ENCODE results near the gene KLHL18.
"Not testable (repeated sequence)": the region's sequence is repeated elsewhere in the genome, so short reads cannot be mapped to it uniquely, and the experiment has no call there.

GRCh38 chr3:47360110-47360517 is 77.4 kb downstream of the KLHL18 start:
- not testable (repeated sequence) for TF ChIP-seq CTCF (IDR thresholded peaks at IDR 0.05); POLR2AphosphoS5 (IDR thresholded peaks at IDR 0.05; ENCODE audit: insufficient read depth in 1 of 2, low read depth in 1 of 2)

Data from vagina (tissue), 2 donors.